ENCODE data around the gene ISX.
"Not testable (repeated sequence)": the region's sequence is repeated elsewhere in the genome, so short reads cannot be mapped to it uniquely, and the experiment has no call there.

ISX gene

GRCh38 chr22:35065796-35066218 is at the start of gene ISX:
Gene ISX, plus strand, starts transcription at chr22:35066158. Its CDS starts 930 bp downstream, at chr22:35067088.
- no peak for DNase-seq (ENCODE audit: low read depth)

- no peak for DNase-seq (ENCODE audit: low read depth)
These were observed 49.0 kb upstream of the ISX start for GRCh38 chr22:35016909-35017308.

DNA sequence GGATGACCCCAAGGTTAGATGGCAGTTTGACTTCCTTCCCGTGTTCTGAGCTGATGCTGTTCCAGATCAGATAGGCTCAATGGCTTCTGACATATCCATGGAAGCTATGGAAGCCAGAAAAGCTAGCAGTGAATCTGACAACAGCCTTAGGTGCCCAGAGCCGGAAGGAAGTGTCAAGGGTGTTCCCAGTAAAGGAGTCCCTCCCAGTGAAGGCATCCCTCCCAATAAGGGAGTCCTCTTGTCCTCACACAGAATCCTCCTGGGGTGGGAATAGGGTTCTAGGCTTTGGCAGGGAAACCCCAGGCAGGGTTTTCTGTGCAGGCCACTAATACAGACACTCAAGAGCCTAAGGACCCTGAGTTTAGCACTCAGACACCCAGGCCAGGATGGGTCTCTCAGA is 47.0 kb upstream of the ISX start:
- DNase-seq (ENCODE audit: low read depth), result no peak

DNA sequence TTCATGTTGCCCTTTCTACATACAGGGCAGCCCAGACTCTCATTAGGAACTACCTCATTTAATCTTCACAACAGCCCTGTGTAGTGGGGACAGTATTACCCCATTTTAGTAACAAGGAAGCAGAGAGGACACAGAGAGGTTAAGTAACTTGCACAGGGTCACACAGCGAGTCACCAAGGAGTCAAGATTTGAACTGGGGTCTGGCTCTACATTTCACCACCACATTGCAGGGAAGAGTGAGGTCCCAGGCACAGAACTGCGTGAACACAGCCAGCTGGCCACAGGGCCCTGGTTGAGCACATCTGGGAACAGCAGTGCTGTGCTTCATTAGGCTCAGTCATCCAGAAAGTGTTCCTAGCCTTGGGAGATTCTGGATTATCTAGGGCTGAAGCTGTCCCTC is 45.4 kb upstream of the ISX start:
- DNase-seq (ENCODE audit: low read depth), result no peak

GRCh38 chr22:35021161-35021560 is 44.8 kb upstream of the ISX start:
- DNase-seq (ENCODE audit: low read depth), result no peak

DNA sequence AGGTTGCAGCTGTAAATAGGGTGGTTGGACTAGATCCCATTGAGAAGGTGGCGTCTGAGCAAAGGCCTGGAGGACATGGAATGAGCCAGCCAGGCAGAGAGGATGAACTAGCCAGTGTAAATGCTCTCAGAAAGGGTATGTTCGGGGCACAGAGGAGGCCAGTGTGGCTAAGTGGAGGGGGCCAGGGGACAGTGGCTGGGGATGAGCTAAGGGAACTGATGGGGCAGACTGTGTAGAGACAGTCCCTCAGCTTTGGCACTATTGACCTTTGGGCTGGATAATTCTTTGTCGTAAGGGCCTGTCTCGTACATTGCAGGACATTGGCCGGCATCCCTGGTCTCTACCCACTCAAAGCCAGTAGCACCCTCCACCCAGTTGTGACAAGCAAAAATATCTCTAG is 43.7 kb upstream of the ISX start:
- no peak for DNase-seq (ENCODE audit: low read depth)

- peak; percentile 28 for DNase-seq (ENCODE audit: low read depth)
These were observed 42.1 kb upstream of the ISX start for GRCh38 chr22:35023692-35024363.

- DNase-seq (ENCODE audit: low read depth), result no peak
These were observed 41.6 kb upstream of the ISX start for GRCh38 chr22:35024364-35024692.

DNA sequence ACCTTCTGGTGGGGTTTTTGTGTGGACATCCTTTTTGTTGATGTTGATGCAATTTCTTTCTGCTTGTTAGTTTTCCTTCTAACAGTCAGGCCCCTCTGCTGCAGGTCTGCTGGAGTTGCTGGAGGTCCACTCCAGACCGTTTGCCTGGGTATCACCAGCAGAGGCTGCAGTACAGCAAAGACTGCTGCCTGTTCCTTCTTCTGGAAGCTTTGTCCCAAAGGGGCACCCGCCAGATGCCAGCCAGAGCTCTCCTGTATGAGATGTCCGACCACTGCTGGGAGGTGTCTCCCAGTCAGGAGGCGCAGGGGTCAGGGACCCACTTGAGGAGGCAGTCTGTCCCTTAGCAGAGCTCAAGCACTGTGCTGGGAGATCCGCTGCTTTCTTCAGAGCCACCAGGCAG is 35.8 kb upstream of the ISX start:
- not testable (repeated sequence) for DNase-seq (ENCODE audit: low read depth)

DNA sequence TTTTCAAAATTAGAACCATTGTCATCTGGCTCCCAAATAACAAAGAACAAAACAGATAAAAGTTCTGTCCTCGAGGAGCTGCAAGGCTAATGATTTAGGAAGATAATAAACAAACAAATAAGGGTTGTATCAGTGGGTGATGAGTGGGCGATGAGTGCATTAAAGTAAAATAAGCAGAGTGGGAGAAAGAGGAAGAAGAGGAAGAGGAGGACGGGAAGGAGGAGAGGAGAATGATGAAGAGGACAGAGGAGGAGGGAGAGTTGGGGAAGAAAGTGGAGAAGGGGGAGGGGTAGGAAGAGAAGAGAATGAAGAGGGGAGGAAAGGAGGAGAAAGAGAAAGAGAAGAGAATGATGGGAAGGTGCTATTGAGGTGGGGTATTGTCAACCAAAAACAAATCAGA is 33.4 kb upstream of the ISX start:
- no peak for DNase-seq (ENCODE audit: low read depth)

- DNase-seq (ENCODE audit: low read depth), result no peak
These were observed 32.2 kb upstream of the ISX start for GRCh38 chr22:35033635-35034296.

DNA sequence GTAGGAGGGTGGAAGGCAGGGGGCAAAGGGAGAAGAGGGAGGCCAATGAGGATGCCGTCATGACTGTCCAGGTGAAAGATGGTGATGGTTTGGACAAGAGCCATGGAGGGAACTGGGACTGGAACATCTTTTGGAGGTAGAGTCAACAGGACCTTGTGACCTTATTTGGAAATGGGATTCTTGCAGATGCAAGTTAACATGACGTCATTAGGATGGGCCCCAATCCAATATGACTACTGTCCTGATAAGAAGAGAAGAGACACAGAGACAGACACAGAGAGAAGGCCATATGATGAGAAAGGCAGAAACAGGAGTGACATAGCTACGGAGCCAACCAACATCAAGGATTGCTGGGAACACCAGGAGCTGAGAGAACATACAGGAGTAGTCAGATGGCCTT is 31.0 kb upstream of the ISX start:
- no peak for DNase-seq (ENCODE audit: low read depth)

DNA sequence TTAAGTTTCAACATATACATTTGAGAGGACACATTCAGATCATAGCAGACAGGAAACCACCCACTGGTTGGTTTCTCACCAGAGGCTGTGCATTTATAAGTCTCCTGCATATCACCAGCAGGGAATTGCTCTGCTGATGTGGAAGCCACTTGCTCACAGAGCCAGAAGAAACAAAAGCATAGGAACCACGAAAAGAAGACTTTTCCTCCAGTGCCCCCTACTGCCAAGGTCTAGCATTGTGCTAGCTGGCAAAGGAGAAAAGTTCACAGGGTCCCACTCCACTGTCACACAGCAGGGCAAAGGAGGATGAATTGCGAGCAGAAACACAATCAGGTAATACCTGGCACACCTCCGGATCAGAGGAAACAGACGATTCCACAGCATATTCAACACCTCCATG is 28.9 kb upstream of the ISX start:
- no peak for DNase-seq (ENCODE audit: low read depth)

GRCh38 chr22:35039625-35040024 is 26.3 kb upstream of the ISX start:
- DNase-seq (ENCODE audit: low read depth), result no peak

GRCh38 chr22:35043252-35043933 is 22.6 kb upstream of the ISX start:
- no peak for DNase-seq (ENCODE audit: low read depth)

DNA sequence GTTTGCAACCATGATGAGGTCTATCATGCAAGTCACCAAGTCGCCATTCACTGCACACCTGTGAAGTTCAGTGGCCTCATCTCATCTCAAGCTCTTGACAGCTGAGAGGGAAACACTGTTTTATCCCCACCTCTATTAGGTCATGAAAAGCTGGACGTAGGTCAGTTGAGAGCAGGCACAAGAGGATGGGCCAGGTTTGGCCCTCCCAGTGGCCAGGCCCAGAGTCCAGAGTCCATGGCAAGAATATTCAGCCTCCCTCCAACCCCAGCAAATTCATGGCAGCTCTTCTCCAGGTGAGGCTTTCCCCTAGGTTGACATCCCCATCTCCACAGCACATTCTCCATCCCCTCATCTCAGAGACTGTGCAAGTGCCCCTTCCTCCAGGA is 22.0 kb upstream of the ISX start:
- no peak for DNase-seq (ENCODE audit: low read depth)

- DNase-seq (ENCODE audit: low read depth), result no peak
These were observed 21.2 kb upstream of the ISX start for GRCh38 chr22:35044607-35045390.

- DNase-seq (ENCODE audit: low read depth), result no peak
These were observed 20.5 kb upstream of the ISX start for GRCh38 chr22:35045451-35045850.

DNA sequence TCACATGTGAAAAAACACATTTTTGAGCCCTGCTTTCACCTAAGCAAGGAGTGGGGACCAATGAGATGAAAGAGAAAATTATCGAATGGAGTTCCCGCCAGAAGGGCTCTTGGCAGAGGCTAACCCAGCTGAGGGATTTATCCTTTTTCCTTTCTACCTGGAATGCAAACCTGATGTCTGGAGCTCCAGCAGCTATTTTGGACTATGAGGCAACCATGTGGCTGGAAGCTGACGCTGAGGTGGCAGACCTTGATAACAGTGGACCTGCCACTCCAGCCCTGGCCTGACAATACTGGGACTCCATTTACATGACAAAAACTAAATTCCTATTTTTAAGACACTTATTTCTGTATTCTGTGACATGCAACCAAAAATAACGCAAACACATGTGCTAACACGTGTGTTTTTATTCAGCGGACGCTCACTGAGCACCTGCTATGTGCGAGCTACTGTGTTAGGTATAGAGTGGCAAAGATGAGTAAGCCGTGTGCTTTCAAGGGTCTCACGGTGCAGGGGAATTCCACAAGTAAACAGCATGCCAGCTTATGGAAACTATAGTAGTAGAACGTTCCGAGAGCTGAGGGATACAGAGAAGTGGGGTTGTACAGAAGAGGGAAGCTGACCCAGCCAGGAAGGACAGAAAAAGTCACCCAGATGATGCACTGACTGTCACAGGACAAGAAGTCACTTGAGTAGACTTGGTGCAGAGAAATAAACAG is 19.1 kb upstream of the ISX start:
- DNase-seq (ENCODE audit: low read depth), result no peak

GRCh38 chr22:35050038-35050437 is 15.9 kb upstream of the ISX start:
- DNase-seq (ENCODE audit: low read depth), result not testable (repeated sequence)

GRCh38 chr22:35051013-35051535 is 14.9 kb upstream of the ISX start:
- no peak for DNase-seq (ENCODE audit: low read depth)

GRCh38 chr22:35051791-35052190 is 14.2 kb upstream of the ISX start:
- no peak for DNase-seq (ENCODE audit: low read depth)

Data from stimulated activated CD4-positive, alpha-beta T cell treated with anti-CD3 and anti-CD28 coated beads, Interleukin-2, amount 100 ng/mL, for 4 hours (primary cell).